Parietal lobe (tissue), 1 donor: ENCODE results near the gene ALDH1B1. TPM values are rescaled to one million over a fixed set of nuclear protein-coding genes. Genes with fewer than 3 reads are reported as not detected.

ENCODE experiments used
- total RNA-seq: library from RNA; depleted of rRNA; stranded (reverse); fragments of >200 nt; gene quantifications from one replicate; pipeline ENCODE4 v1.2.3, GENCODE V29; 2014

ALDH1B1 gene
- total RNA-seq, result 10.3 TPM

DNA sequence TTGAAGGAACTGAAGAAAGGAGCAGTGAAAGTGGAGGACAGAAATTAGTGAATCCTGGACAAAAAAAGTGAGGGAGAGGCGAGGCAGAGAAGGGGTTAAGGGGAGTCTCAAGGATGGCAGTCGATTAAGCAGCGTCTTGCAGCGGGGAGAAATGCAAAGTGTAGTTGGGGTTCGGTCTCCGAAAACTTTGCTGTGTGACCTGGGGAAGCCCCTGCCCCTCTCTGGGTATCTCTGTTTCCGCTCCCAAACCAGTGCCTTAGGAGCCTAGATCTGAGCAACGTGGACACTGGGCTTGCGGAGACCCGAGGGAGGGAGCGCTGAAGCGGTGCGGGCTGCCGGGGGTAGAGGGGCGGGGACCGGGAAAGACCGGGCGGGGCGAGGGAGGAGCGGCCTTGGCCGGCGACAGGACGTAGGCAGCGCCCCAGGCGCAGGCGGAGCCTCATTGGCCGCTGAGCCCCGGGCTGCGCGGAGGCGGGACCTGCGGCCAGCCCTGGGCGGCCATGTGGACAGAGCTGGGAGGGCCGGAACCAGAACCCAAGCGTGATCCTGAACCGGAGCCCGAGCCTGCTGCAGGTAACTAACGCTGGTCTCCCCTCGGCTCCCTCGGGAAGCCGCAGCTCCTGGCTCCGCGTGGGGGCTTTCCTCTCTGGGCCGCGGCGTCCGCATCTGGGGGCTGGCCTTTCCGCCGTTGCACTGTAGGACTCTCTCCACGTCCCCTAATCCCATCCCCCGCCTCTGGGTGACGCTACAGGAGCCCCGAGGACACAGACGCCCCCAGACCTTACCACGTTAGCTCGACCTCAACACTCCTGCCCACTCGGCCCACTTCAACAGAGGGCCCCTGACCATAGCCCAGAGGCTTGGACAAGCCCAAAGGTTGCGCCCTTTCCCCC lies at the start of gene ALDH1B1:
Gene ALDH1B1, plus strand, starts transcription at position 468 of the 893 bp plus-strand sequence. CDS start 3,047 bp downstream, outside the sequence.

DNA sequence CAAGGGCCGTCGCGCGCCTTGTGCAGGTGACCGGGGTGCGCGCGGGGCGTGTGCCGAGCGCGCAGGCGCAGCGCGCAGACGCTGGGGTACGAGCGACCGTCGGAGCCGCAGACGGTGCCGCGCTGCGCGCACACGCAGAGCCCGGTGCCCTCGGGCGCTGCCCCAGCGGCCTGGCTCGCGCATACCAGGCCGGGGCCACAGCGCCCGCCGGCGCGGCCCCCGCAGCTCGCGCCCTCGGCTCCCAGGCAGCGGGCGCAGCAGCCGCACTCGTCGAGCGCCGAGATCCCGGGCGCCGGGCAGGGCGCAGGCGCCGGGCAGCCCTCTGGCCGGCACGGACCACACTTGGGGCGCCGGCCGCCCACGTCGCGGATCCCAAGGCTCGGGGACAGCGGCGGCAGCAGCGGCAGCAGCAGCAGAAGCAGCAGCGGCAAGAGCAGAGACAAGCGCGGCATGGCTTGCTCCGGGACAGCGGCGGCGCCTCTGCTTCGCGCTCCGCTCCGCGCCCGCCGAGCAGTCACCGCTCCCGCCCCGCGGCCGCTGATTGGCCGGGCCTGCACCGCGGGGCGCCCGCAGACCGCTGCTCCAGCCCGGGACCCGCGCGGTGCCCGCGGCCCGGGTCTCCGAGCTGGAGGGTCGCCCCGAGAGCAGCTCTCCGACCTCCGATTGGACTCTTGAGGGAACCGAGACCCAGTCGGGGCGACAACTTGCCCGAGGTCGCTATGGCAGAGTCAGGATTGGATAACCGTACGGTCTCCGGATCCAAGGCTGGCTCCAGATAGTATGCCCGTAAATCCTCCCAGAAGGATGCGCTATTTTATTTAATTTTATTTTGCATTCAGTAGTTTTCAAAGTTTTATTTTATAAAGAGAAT lies 31.7 kb downstream of the ALDH1B1 start, which contains the start of gene IGFBPL1:
Gene IGFBPL1, minus strand, starts transcription at position 482 of the 871 bp plus-strand sequence. Its CDS starts 30 bp downstream, at position 452.

Other genes with a start within 250 kb of the ALDH1B1 start
- gene IGFBPL1, start 31.8 kb downstream of the ALDH1B1 start, total RNA-seq, result 90.5 TPM
- 8.1 TPM for gene ANKRD18A, start 227.9 kb downstream of the ALDH1B1 start, total RNA-seq